K562 (cell line): ENCODE measurements around the gene FIG4. TPM values are rescaled to one million over a fixed set of nuclear protein-coding genes. Genes with fewer than 3 reads are reported as not detected.

Experiments used
- ATAC-seq: fragments of 200-7000 bp; cut with Tn5 transposase; 3 replicates; pipeline ENCODE4 v1.9.1; 2020; ENCODE audit warnings: moderate library complexity
- BruUV-seq: library from RNA; stranded (reverse); fragments of 400-500 nt; replicated peaks from 2 replicates; lab custom pipeline; 2021; lab: Mats Ljungman, UMichigan
- CTCF ChIA-PET: fragments of 300-600 bp; formaldehyde crosslinking; extraction: SDS; loops from one replicate; lab custom pipeline; 2021; ENCODE audit warnings: low intra/inter-chr PET ratio; lab: Yijun Ruan, JAX
- POLR2A ChIA-PET: fragments of 300-600, 350-650 bp; sonication (Branson Sonifier 250); formaldehyde crosslinking; extraction: SDS; loops from one replicate; lab custom pipeline; 2021; ENCODE audit warnings: antibody characterized with exemption, inconsistent platforms; lab: Yijun Ruan, JAX
- DNase-seq, 4 experiments: peaks; one replicate each; pipeline versions ENCODE4 v3.0.0 to v3.0.0-alpha.2; 2011 to 2018; ENCODE audit warnings: low spot score in 3 of 4, mixed read lengths in 3 of 4; ENCODE audit errors: extremely low read depth in 1 of 4
- FAIRE-seq: peaks from 2 replicates; lab custom pipeline; 2011; peaks lifted over from hg19 to GRCh38; lab: Jason Lieb, UNC
- H2AFZ ChIP-seq: 2 replicates; pipeline ENCODE4 v1.6.0; 2011; ENCODE audit warnings: low read depth, low read length, control low read depth, inconsistent platforms
- H3K27ac ChIP-seq: fragments of 200-600 bp; 3 replicates; pipeline ENCODE4 v1.8.0; 2011; ENCODE audit warnings: low read depth, mild to moderate bottlenecking, control low read depth, inconsistent platforms, low read length, moderate library complexity, mixed read lengths; ENCODE audit errors: extremely low read depth
- H3K27me3 ChIP-seq, 2 experiments: fragments of 300-600 bp in 1 of 2; 2 replicates in 1 of 2; 3 replicates in 1 of 2; pipeline versions ENCODE4 v1.6.0 to v1.8.0; 2011; ENCODE audit warnings: inconsistent platforms in 2 of 2, low read length in 2 of 2, mild to moderate bottlenecking in 1 of 2, mixed read lengths in 1 of 2, moderate library complexity in 1 of 2; ENCODE audit not compliant: control insufficient read depth in 2 of 2, insufficient read depth in 2 of 2
- H3K36me3 ChIP-seq: fragments of 300-600 bp; 3 replicates; pipeline ENCODE4 v1.8.0; 2011; ENCODE audit warnings: mild to moderate bottlenecking, low read length, inconsistent platforms; ENCODE audit not compliant: control insufficient read depth, insufficient read depth
- H3K4me1 ChIP-seq, 2 experiments: fragments of 200-600 bp in 1 of 2; replicated peaks in 1 of 2; 2 replicates in 1 of 2; 3 replicates in 1 of 2; pipeline versions ENCODE4 v1.5.1 to v1.8.0; 2011; ENCODE audit warnings: inconsistent platforms in 2 of 2, low read length in 2 of 2, mild to moderate bottlenecking in 1 of 2, mixed read lengths in 1 of 2, moderate library complexity in 1 of 2; ENCODE audit not compliant: control insufficient read depth in 2 of 2, insufficient read depth in 2 of 2
- H3K4me2 ChIP-seq: 2 replicates; pipeline ENCODE4 v1.6.1; 2011; ENCODE audit warnings: low read length, control low read depth, inconsistent platforms, mixed read lengths; ENCODE audit not compliant: insufficient read depth
- H3K4me3 ChIP-seq: fragments of 200-600 bp; sonication (generic), shearing (Covaris generic); 2 replicates; pipeline ENCODE4 v1.5.1; 2016; ENCODE audit warnings: control low read depth, inconsistent platforms
- H3K79me2 ChIP-seq: fragments of 200-600 bp; 3 replicates; pipeline ENCODE4 v1.8.0; 2011; ENCODE audit warnings: low read length, inconsistent platforms; ENCODE audit not compliant: control insufficient read depth, insufficient read depth
- H3K9ac ChIP-seq, 2 experiments: 2 replicates each; pipeline versions ENCODE4 v1.6.0 to v1.6.1; 2011; ENCODE audit warnings: low read depth in 2 of 2, low read length in 2 of 2, control low read depth in 1 of 2, inconsistent platforms in 1 of 2, mild to moderate bottlenecking in 1 of 2, mixed read lengths in 1 of 2; ENCODE audit not compliant: insufficient read depth in 1 of 2
- H3K9me1 ChIP-seq: one replicate; pipeline ENCODE4 v1.6.0; 2011; ENCODE audit warnings: inconsistent platforms, mild to moderate bottlenecking, low read length, moderate library complexity; ENCODE audit not compliant: control insufficient read depth, insufficient read depth
- H3K9me3 ChIP-seq: replicated peaks from 2 replicates; pipeline ENCODE4 v1.5.1; 2011; ENCODE audit warnings: low read depth, low read length, inconsistent platforms; ENCODE audit not compliant: control insufficient read depth, insufficient read depth
- H4K20me1 ChIP-seq: replicated peaks from 2 replicates; pipeline ENCODE4 v1.6.1; 2011; ENCODE audit warnings: low read length, inconsistent platforms, mixed read lengths; ENCODE audit not compliant: control insufficient read depth, insufficient read depth
- CTCF ChIP-seq, 3 experiments: IDR thresholded peaks in 2 of 3; conservative IDR thresholded peaks in 1 of 3; 2 replicates each; pipeline ENCODE4 v1.5.1; 2011 to 2012; ENCODE audit warnings: low read length in 3 of 3, mild to moderate bottlenecking in 3 of 3, control low read depth in 2 of 3, improper control_type of control experiment in 1 of 3, inconsistent platforms in 1 of 3, low read depth in 1 of 3, mixed read lengths in 1 of 3, moderate library complexity in 1 of 3; ENCODE audit not compliant: insufficient read depth in 2 of 3
- RAD21 ChIP-seq, 2 experiments: fragments of 250-450 bp in 1 of 2; fragments of 450-650 bp in 1 of 2; sonication (Bioruptor Pico) in 1 of 2; formaldehyde crosslinking in 1 of 2; IDR thresholded peaks in 1 of 2; conservative IDR thresholded peaks in 1 of 2; 2 replicates each; pipeline versions ENCODE4 v1.4.0 to v1.8.0; 2020 to 2022; ENCODE audit warnings: mild to moderate bottlenecking in 2 of 2, moderate library complexity in 1 of 2
- ZNF134 ChIP-seq: fragments of 250-450 bp; sonication (Bioruptor Pico); conservative IDR thresholded peaks from 2 replicates; pipeline ENCODE4 v1.4.0; 2020
- ZNF707 ChIP-seq: fragments of 250-450 bp; sonication (Bioruptor Pico); conservative IDR thresholded peaks from 2 replicates; pipeline ENCODE4 v1.8.0; 2022; ENCODE audit warnings: inconsistent platforms, mild to moderate bottlenecking, moderate library complexity
- WGBS: fragments of 100-300 bp; shearing (Covaris generic); methylation state at CpG from one replicate; pipeline ENCODE4 v1.1.6; 2016; ENCODE audit warnings: low coverage, mixed read lengths; ENCODE audit not compliant: insufficient coverage; ENCODE audit errors: missing lambda C conversion rate; 5-methylcytosine and 5-hydroxymethylcytosine counted together
- in situ Hi-C: fragments of 300-500 bp; cut with MboI; formaldehyde crosslinking; loops from 4 replicates; pipeline ENCODE4 v1.15.0; 2018; ENCODE audit warnings: inconsistent platforms, mixed read lengths
- intact Hi-C: fragments of 100-400 bp; cut with micrococcal nuclease; formaldehyde crosslinking; loops from 2 replicates; pipeline ENCODE4 v1.14.2; 2022
- polyA plus RNA-seq, 8 experiments: library from polyadenylated mRNA; depleted of rRNA in 4 of 8; stranded (reverse) in 5 of 8; unstranded in 3 of 8; fragments of >200 nt; fragmentation: Nextera tagmentation in 2 of 8; fragmentation: Illumina TruSeq in 1 of 8; extraction: Ambion mirVana in 2 of 8; extraction: Trizol in 1 of 8; gene quantifications; 2 replicates each; pipeline versions ENCODE4 v1.2.1 to v1.2.3, GENCODE V29; 2011 to 2014; ENCODE audit warnings: inconsistent platforms in 1 of 8, missing spikeins in 1 of 8
- total RNA-seq, 7 experiments: library from RNA; depleted of rRNA in 6 of 7; stranded (reverse); fragments of >200 nt in 6 of 7; fragmentation: Illumina TruSeq in 2 of 7; extraction: Trizol in 2 of 7; gene quantifications; 2 replicates each; pipeline versions ENCODE4 v1.2.1 to v1.2.3, GENCODE V29; 2011 to 2021; ENCODE audit warnings: low replicate concordance in 1 of 7
- TF ChIP-seq, protein P1 (sequence below): sonication (generic); formaldehyde crosslinking; IDR thresholded peaks from 2 replicates; pipeline ENCODE4 v1.8.0; 2022; ENCODE audit warnings: mild to moderate bottlenecking, missing genetic modification reagents

FIG4 gene
- total and polyA plus RNA-seq, 9 of the 15 experiments (the other 6 are each of a cell fraction or from before 2014, with no cell fraction given) = 1.5 to 6.8 (median 4.3) TPM

- 0% methylated on average over 2 of the region's 2 CpGs for WGBS
- Histone ChIP-seq H2AFZ (no peak overlapping the region), H3K9me3 (no peaks in the 10 kb centered on the region)
- TF ChIP-seq ZNF134 (CRISPR knock-in tag) = no peak
- 0 out of 2 replicates have a peak, but pooled peaks have one; percentile 64 for TF ChIP-seq ZNF707
- TF ChIP-seq, all 486 proteins: peak for 1
- H3K4me2 ChIP-seq = no peak overlapping the region
- ATAC-seq (no peak), DNase-seq (no peak), FAIRE-seq (no peak)
- in situ Hi-C loops (no loop called here), intact Hi-C loops (no loop called here)
- H3K4me1 ChIP-seq = no peaks in the 10 kb centered on the region
- no TSS peak for BruUV-seq
- no peak overlapping the region for H3K9ac ChIP-seq
- no peaks in the 10 kb centered on the region for H4K20me1 ChIP-seq
- POLR2A ChIA-PET = no interaction called here
- no peaks in the 10 kb centered on the region for H3K79me2 ChIP-seq
- CTCF ChIA-PET = no interaction called here
- no peaks in the 10 kb centered on the region for H3K27me3 ChIP-seq
- no peaks in the 10 kb centered on the region for H3K36me3 ChIP-seq
- no peaks in the 10 kb centered on the region for H3K9me1 ChIP-seq
- no peak overlapping the region for H3K27ac ChIP-seq
- no peak overlapping the region for H3K4me3 ChIP-seq
Measured at GRCh38 chr6:109864050-109864449, 173.0 kb downstream of the FIG4 start.

DNA sequence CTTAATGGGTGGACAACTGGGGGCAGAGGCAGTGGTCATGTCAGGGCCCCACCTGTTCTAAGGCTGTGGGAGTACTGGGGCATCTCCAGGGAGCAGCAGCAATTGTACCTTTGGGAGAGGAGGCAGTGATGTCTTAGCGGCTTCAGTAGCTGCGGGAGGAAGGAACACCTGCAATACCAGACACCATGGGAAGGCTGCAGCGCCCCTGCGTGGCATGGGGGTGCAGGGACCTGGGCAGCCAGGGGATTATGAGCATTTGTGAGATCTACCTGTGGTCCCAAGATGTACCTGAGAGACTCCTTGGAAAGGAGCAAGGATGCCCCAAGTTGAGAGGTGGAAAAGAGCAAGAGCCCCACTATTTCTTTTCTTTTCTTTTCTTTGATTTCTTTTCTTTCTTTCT lies 174.9 kb downstream of the FIG4 start:
- in situ Hi-C loops (no loop called here), intact Hi-C loops (no loop called here)
- no TSS peak for BruUV-seq
- no peaks in the 10 kb centered on the region for H3K9me3 ChIP-seq
- no peak overlapping the region for H2AFZ ChIP-seq
- no peaks in the 10 kb centered on the region for H3K27me3 ChIP-seq
- no peaks in the 10 kb centered on the region for H3K79me2 ChIP-seq
- FAIRE-seq (no peak), DNase-seq (peak in 1 of 4 experiments; percentile 16), ATAC-seq (peak; percentile 61; the same call in 2 of the 3 replicates)
- 2% methylated on average over 4 of the region's 4 CpGs for WGBS
- no peak overlapping the region for H3K27ac ChIP-seq
- ChIA-PET CTCF (no interaction called here), POLR2A (no interaction called here)
- H3K4me2 ChIP-seq = no peak overlapping the region
- H3K9ac ChIP-seq = no peak overlapping the region
- no peak overlapping the region for H3K4me3 ChIP-seq
- H3K36me3 ChIP-seq = no peaks in the 10 kb centered on the region
- no peaks in the 10 kb centered on the region for H3K4me1 ChIP-seq
- peak; percentile 26 to 38 (median 38); a peak in 2 of 6 replicates for TF ChIP-seq CTCF (IDR thresholded peaks at IDR 0.05 in 2 of 3, conservative IDR thresholded peaks at IDR 0.05 in 1 of 3; ENCODE audit: insufficient read depth in 2 of 3, low read depth in 1 of 3, low read length in 3 of 3)
- peak; percentile 23 to 47; a peak in 2 of 4 replicates for TF ChIP-seq RAD21 (CRISPR knock-in tag; conservative IDR thresholded peaks at IDR 0.05 in 1 of 2, IDR thresholded peaks at IDR 0.05 in 1 of 2)
- TF ChIP-seq, protein P1, sequence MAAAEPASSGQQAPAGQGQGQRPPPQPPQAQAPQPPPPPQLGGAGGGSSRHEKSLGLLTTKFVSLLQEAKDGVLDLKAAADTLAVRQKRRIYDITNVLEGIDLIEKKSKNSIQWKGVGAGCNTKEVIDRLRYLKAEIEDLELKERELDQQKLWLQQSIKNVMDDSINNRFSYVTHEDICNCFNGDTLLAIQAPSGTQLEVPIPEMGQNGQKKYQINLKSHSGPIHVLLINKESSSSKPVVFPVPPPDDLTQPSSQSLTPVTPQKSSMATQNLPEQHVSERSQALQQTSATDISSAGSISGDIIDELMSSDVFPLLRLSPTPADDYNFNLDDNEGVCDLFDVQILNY (CRISPR knock-in tag) = no peak
- H3K9me1 ChIP-seq = no peaks in the 10 kb centered on the region
- no peaks in the 10 kb centered on the region for H4K20me1 ChIP-seq
